Loucy (cell line): ENCODE results near the gene KCNT2.

Source experiments
- EZH2phosphoT487 ChIP-seq: fragments of 200-600 bp; IDR thresholded peaks from 2 replicates; pipeline ENCODE4 v1.6.1; 2018; ENCODE audit warnings: antibody characterized with exemption, mild to moderate bottlenecking, moderate library complexity, borderline replicate concordance
- TF ChIP-seq, protein P1 (sequence below): fragments of 200-600 bp; sonication (generic); conservative IDR thresholded peaks from 2 replicates; pipeline ENCODE4 v1.5.1; 2014; ENCODE audit warnings: mild to moderate bottlenecking, antibody characterized with exemption, low read length

DNA sequence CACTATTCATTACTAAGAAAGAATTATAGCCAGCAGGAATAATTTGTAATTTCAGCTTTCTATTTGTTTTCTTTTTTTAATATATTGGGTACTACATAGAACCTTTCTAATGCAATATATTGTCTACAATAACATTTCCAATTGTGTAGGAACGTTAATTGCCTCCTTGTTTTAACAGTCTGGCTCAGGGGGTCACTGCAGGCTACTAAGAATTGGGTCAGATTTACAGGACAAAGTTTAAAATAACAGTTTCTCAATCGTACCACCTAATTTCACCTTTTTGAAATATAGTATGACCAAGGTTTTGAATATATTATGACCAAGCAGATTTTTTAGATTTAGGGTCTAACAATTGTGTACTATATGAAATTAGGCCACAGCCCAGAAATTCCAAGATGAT lies 46.0 kb upstream of the KCNT2 start:
- TF ChIP-seq, protein P1, sequence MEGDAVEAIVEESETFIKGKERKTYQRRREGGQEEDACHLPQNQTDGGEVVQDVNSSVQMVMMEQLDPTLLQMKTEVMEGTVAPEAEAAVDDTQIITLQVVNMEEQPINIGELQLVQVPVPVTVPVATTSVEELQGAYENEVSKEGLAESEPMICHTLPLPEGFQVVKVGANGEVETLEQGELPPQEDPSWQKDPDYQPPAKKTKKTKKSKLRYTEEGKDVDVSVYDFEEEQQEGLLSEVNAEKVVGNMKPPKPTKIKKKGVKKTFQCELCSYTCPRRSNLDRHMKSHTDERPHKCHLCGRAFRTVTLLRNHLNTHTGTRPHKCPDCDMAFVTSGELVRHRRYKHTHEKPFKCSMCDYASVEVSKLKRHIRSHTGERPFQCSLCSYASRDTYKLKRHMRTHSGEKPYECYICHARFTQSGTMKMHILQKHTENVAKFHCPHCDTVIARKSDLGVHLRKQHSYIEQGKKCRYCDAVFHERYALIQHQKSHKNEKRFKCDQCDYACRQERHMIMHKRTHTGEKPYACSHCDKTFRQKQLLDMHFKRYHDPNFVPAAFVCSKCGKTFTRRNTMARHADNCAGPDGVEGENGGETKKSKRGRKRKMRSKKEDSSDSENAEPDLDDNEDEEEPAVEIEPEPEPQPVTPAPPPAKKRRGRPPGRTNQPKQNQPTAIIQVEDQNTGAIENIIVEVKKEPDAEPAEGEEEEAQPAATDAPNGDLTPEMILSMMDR: no peak
- no peak for TF ChIP-seq EZH2phosphoT487
